GOT3 (cell line): ENCODE results near the gene WFDC8.

Source experiments
- DNase-seq: peaks from one replicate; lab custom pipeline; 2025; ENCODE audit warnings: mixed read lengths; lab: John Stamatoyannopoulos, UW

Gene WFDC8

DNA sequence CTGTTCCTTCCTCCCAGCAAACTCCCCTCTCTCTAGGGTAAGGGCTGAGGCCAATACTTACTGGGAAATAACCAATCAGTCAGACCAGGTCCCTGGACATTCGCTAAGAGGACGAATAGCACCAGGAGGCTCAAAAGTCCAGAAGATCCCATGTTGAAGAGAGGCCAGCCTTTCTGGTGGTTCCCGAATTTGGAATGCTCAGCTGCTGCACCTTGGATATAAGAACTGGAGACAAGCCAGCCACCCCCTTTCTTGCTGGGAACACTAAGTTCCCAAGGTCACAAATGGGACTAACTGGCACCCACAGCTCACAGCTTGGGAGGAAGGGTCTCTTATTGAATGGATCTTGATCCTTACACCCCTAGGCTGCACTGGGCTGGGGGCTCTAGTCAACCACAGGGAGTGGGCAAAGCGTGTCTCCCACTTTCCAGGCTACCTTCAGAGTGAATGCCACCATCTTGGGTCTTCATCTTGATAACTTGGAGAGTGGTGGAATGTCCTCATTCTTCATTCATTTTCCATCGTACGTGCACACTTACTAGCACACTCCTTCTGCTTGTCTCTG is 31.8 kb downstream of the WFDC8 start, which contains the start of gene EPPIN:
TSS of gene EPPIN (minus strand) at position 196 of the 565 bp plus-strand sequence. CDS start at position 152, 44 bp downstream.
- DNase-seq = no peak

DNA sequence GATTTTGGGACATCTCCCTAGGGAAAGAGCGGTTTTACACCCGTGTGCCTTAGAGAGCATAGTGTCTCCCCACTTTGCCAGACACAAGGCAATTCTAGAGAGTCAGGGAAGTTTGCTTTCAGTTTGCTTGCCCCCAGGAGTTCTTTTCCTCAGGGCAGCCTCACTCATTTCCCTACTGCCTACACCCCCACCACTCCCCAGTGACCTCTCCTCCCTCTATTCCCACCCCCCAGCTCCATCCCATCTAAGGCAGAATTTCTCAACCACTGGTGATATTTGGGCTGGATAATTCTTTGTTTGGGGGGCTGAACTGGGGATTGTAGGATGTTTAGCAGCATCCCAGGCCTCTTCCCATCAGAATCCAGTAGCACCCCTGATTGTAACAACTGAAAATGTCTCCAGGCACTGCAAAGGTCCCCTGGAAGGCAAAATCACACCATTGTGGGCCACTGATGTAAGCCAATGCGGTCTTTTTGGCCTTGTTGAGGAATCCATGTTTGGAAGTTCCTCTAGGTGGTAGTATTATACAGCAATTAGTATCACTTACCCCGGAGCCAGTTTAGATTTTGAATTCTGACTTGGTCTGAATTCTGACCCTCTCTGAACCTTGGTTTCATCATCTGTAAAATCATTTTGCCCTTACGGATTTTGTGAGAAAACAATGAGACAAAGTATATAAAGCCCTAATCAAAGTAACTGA is 33.2 kb downstream of the WFDC8 start:
- no peak for DNase-seq

GRCh38 chr20:45545351-45545750 is 33.7 kb downstream of the WFDC8 start:
- no peak for DNase-seq

- no peak for DNase-seq
Measured at GRCh38 chr20:45539382-45539781, 39.7 kb downstream of the WFDC8 start, which contains the start of gene WFDC6. WFDC6 (minus strand) TSS chr20:45539482; CDS start chr20:45539407, 75 bp downstream.

- no peak for DNase-seq
Measured at GRCh38 chr20:45538209-45538799, 40.8 kb downstream of the WFDC8 start.

DNA sequence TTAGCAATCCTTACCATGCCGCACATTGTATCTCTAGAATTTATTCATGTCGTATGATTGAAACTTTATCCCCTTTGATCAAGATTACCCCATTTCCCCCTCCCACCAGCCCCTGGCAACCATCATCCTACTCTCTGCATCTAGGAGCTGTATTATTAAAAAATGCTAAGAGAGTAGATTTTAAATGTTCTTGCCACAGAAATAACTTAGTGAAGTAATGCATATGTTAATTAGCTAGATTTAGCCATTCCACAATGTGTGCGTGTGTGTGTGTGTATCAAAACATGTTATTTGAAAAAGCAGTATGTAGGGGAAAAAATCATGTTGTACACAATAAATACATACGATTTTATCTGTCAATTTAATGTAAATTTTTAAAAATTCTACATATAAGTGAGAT is 51.8 kb downstream of the WFDC8 start:
- DNase-seq = no peak

DNA sequence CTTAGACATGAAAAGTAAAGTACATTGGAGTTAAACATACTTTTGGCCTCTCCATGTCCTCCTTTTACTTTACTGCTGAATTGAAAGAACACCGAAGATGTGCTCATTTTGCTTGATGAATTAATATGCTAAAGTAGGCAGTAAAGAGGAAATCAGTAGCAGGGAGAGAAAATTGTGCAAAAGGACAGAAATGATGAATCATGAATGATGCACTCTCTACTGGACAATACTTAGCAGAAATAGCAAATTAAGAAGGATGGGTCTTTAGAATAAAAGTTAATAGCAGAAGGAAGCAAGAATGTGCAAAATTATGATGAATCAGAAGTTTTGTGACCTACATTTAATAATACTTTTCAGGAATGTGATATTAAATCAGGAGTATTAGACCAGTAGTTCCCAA is 55.3 kb downstream of the WFDC8 start:
- no peak for DNase-seq

DNA sequence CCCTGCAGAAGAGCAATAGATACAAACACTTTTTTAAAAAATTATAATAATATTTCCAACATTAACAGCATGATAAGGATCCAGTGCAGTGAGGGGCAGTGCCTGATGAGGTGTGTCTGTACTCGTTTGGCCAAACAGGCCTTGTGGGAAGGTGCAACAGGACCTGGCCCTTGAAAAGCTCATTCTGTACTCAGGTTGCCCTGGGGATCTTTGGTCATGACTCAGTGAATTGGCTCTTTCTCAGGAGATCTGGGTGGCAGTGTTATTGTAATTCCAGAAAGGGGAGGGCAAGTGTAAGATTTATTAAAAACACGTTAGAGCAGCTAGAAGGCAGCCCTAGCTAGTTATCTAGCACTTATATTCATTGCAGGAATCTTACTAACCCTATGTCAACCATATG is 60.8 kb downstream of the WFDC8 start:
- DNase-seq = no peak

- DNase-seq = no peak
Measured at GRCh38 chr20:45515147-45515913, 63.8 kb downstream of the WFDC8 start, which contains the start of gene SPINT3. SPINT3 (minus strand) TSS chr20:45515622; CDS start chr20:45515608, 14 bp downstream.

GRCh38 chr20:45510242-45510862 is 68.7 kb downstream of the WFDC8 start:
- DNase-seq = no peak

DNA sequence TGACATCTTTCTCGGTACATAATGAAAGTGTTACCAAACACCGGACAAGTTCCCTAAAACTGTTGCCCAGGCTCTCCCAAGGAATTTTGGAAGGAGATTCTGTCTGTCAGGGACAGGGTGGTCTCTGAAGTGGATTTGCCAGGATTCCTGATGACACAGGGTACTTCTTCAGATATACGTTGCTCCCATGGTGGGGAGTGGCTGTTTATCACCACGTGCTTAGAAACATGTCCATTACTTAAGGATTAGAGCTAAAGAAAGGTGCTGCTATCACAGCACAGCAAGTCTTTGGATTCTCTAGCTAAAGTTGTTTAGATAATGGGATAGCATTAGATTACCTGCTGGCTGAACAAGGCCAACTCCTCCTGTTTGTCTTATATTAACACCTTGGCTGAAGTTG is 70.0 kb downstream of the WFDC8 start:
- DNase-seq = no peak

DNA sequence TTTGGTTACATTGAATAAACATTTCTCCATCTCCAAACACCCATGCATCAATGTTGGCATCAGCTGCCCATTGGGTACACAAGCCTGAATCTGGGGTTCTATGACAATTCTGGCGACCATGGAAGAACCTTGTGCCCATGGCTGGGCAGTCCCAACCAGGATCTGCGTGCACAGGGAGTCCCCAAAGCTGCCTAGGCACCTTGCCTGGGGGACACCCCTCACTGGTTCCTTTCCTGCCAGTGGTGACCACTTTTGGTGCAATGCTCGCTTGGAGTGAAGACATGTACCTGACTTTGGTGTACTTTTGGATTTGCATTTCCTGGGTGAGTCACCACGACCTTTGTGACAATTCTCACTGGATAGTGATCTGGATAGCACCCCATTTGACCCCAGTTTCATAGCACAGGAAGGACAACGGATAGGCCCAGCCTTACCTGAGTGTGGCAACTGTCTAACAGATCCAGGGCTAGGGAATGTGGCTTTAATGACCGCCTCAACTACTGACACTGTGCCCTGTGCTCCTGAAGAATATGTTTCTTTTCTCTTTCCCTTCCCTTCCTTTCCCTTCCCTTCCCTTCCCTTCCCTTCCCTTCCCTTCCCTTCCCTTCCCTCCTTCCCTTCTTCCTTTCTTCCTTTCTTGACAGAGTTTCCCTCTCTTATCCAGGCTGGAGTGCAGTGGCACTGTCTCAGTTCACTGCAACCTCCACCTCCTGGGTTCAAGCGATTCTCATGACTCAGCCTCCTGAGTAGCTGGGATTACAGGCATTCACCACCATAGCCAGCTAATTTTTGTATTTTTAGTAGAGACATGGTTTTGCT is 70.8 kb downstream of the WFDC8 start:
- no peak for DNase-seq

GRCh38 chr20:45507011-45507820 is 71.9 kb downstream of the WFDC8 start:
- DNase-seq = no peak

GRCh38 chr20:45506398-45506797 is 72.7 kb downstream of the WFDC8 start:
- DNase-seq = no peak

DNA sequence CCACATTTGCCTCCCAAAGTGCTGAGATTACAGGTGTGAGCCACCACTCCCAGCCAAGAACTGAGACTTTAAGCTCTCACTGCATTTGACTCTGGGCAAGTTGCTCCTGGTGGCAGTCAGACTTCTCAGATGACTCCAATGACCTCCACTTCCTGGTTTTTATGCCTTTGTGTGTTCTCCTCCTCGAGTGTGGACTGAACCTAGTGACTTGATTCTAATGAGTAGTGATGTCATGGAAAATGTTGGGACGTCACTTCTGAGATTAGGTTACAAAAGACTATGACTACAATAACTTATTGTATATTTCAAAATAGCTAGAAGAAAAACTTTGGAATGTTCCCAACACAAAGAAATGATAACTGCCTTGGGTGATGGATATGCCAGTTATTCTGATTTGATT is 75.7 kb downstream of the WFDC8 start:
- no peak for DNase-seq

DNA sequence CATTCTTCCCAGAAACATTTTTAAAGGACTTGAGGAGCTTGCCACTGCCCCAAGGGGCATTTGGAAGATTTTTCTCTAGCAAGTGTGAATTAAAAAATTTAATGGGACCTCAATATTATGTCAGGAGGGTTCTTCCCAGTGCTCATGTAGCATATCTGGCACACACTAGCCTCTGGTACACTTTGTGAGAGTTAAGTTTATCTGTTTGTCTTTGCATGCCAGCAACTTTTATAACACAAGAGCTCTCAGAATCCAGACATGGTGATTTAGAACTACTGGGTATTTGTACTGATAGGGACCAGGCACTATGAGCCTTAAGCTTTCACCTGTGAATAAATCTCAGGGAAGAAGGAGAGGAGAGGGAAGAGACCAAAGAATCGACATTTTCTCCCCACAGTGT is 76.5 kb downstream of the WFDC8 start:
- DNase-seq = no peak
